Activated B cell treated with CpG ODN at 0.5 μM for 24 hours (primary cell): ENCODE data around the gene BCL6B. TPM values are rescaled to one million over a fixed set of nuclear protein-coding genes. Genes with fewer than 3 reads are reported as not detected.

ENCODE experiments used
- ATAC-seq: fragments of 200-7000 bp; cut with Tn5 transposase; one replicate; pipeline ENCODE4 v1.10.0; 2021; ENCODE audit warnings: low read depth, mild to moderate bottlenecking, moderate library complexity
- CTCF ChIA-PET: fragments of 350-600 bp; sonication (Branson Sonifier 250); formaldehyde crosslinking; loops from one replicate; lab custom pipeline; 2021; ENCODE audit warnings: antibody characterized with exemption; lab: Charles Lee
- POLR2A ChIA-PET: fragments of 350-600 bp; sonication (Branson Sonifier 250); formaldehyde crosslinking; loops from one replicate; lab custom pipeline; 2021; ENCODE audit warnings: antibody characterized with exemption; lab: Charles Lee
- DNase-seq: peaks from one replicate; pipeline ENCODE4 v3.0.0; 2022
- H3K27ac Mint-ChIP-seq: one replicate; pipeline ENCODE4 v1.8.0; 2020; ENCODE audit warnings: mixed read lengths
- H3K27me3 Mint-ChIP-seq: one replicate; pipeline ENCODE4 v1.8.0; 2021; ENCODE audit warnings: mixed read lengths
- H3K36me3 Mint-ChIP-seq: one replicate; pipeline ENCODE4 v1.8.0; 2021; ENCODE audit warnings: low read depth, mixed read lengths
- H3K4me1 Mint-ChIP-seq: one replicate; pipeline ENCODE4 v1.8.0; 2021; ENCODE audit warnings: mixed read lengths
- H3K4me3 Mint-ChIP-seq: one replicate; pipeline ENCODE4 v1.8.0; 2020; ENCODE audit warnings: mild to moderate bottlenecking, mixed read lengths
- H3K9me3 Mint-ChIP-seq: one replicate; pipeline ENCODE4 v1.8.0; 2020; ENCODE audit warnings: mixed read lengths
- intact Hi-C: fragments of 100-400 bp; cut with micrococcal nuclease; formaldehyde crosslinking; loops from one replicate; pipeline ENCODE4 v1.15.1; 2024
- total RNA-seq: library from RNA; stranded (reverse); gene quantifications from 2 replicates; pipeline ENCODE4 v1.2.3, GENCODE V29; 2022
- TF ChIP-seq, protein P1 (sequence below): fragments of 200-600 bp; IDR thresholded peaks from one replicate; pipeline ENCODE4 v1.8.0; 2022; ENCODE audit warnings: antibody characterized with exemption, mild to moderate bottlenecking

The BCL6B gene
- total RNA-seq, 1 donor from 2014 or later, result 0.31 TPM

- DNase-seq, result no peak
- intact Hi-C loops, result loop anchor here (10.0 kb wide), 1 partner anchor 1366 kb away; the partner anchor contains the start of gene RPL26
- H3K4me3 Mint-ChIP-seq, result no peak overlapping the region
- no peak overlapping the region for H3K27ac Mint-ChIP-seq
- ChIA-PET POLR2A (interaction anchor here (0.5 to 7.4 kb wide), 4 partner anchors 9 to 327 kb away, joined by 3 to 112 read pairs (median 9); partner anchors contain the start of gene SLC16A13), CTCF (interaction anchor here (1.4 to 1.5 kb wide), 2 partner anchors 11 to 104 kb away, joined by 3 read pairs; no protein-coding TSS in a partner anchor)
- no peak for ATAC-seq
- H3K36me3 Mint-ChIP-seq, result peaks cover 36% of the 10 kb centered on the region
- peaks cover 49% of the 10 kb centered on the region for H3K4me1 Mint-ChIP-seq
- H3K9me3 Mint-ChIP-seq, result no peaks in the 10 kb centered on the region
- H3K27me3 Mint-ChIP-seq, result no peaks in the 10 kb centered on the region
- TF ChIP-seq, protein P1, sequence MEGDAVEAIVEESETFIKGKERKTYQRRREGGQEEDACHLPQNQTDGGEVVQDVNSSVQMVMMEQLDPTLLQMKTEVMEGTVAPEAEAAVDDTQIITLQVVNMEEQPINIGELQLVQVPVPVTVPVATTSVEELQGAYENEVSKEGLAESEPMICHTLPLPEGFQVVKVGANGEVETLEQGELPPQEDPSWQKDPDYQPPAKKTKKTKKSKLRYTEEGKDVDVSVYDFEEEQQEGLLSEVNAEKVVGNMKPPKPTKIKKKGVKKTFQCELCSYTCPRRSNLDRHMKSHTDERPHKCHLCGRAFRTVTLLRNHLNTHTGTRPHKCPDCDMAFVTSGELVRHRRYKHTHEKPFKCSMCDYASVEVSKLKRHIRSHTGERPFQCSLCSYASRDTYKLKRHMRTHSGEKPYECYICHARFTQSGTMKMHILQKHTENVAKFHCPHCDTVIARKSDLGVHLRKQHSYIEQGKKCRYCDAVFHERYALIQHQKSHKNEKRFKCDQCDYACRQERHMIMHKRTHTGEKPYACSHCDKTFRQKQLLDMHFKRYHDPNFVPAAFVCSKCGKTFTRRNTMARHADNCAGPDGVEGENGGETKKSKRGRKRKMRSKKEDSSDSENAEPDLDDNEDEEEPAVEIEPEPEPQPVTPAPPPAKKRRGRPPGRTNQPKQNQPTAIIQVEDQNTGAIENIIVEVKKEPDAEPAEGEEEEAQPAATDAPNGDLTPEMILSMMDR, result no peak
These were observed 4.4 kb upstream of the BCL6B start for GRCh38 chr17:7018331-7018964.

DNA sequence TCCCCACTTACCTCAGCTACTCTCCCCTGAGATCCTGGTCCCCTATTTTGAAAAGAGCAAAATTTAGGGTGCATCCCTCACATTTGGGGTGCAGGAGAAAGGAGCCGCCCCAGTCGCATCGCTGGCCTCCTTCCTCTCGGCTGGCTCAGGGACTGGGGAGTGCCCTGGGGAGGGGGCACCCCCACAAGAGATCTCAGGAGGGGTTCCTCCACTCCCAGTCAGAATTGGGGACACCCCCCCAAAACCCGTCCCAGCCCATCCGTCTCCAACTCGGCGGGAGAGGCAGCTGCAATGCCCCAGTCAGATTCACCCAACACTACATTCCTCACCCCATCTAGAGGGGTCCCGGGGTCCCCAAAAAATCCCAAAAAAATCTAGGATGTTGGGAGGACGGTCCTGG lies 3.5 kb upstream of the BCL6B start:
- TF ChIP-seq, protein P1, result no peak
- no peaks in the 10 kb centered on the region for H3K27me3 Mint-ChIP-seq
- no peak for ATAC-seq
- no peak for DNase-seq
- H3K27ac Mint-ChIP-seq, result no peak overlapping the region
- H3K4me3 Mint-ChIP-seq, result no peak overlapping the region
- intact Hi-C loops, result loop anchor here (10.0 kb wide), 1 partner anchor 1365 kb away; the partner anchor contains the start of gene RPL26
- POLR2A ChIA-PET, result interaction anchor here (0.6 to 7.4 kb wide), 2 partner anchors 17 to 109 kb away, joined by 5 to 112 read pairs; partner anchors contain the start of gene SLC16A13
- CTCF ChIA-PET, result interaction anchor here (1.4 kb wide), 1 partner anchor 105 kb away, joined by 3 read pairs; no protein-coding TSS in a partner anchor
- no peaks in the 10 kb centered on the region for H3K9me3 Mint-ChIP-seq
- H3K36me3 Mint-ChIP-seq, result peaks cover 28% of the 10 kb centered on the region
- peaks cover 43% of the 10 kb centered on the region for H3K4me1 Mint-ChIP-seq

DNA sequence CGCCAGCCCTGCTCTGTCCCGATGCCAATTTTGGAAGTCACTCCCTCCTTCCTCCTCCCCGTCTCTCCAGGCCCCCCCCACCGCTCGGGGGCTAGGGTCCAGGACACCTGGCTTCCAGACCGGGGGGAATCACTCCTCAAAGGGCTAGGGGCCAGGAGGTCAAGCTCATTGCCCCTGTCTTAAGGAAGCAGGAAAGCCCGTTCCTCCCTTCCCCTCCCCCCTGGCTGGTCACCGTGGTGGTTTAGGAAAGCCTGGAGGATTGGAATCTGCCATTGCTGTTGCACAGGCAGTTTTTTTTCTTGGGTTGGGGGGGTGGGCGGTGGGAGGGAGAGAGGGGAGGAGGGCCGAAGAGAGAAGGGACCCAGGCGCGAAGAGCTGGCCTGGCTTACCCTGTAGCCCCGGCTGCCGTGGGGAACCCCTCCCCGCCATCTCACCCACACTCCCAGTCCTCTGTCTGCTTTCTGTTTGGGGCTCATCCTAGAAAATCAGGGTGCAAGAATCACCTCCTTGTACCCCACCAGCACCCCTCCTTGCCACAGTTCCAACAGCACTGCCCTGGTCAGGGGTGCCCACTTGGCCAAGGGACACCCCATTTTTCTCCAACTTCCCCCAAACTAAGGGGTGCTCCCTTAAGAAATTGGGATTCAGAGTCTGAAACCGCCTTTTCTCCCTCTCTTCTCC lies 2.9 kb upstream of the BCL6B start:
- H3K27ac Mint-ChIP-seq, result peak overlapping the region; percentile 66
- ATAC-seq (no peak), DNase-seq (no peak)
- CTCF ChIA-PET, result interaction anchor here (1.4 to 3.9 kb wide), 5 partner anchors 16 to 177 kb away, joined by 3 to 48 read pairs (median 23); no protein-coding TSS in a partner anchor
- H3K36me3 Mint-ChIP-seq, result peaks cover 26% of the 10 kb centered on the region
- no peak overlapping the region for H3K4me3 Mint-ChIP-seq
- intact Hi-C loops, result loop anchor here (10.0 kb wide), 1 partner anchor 1365 kb away; the partner anchor contains the start of gene RPL26
- TF ChIP-seq, protein P1, result no peak
- no peaks in the 10 kb centered on the region for H3K9me3 Mint-ChIP-seq
- peaks cover 41% of the 10 kb centered on the region for H3K4me1 Mint-ChIP-seq
- no peaks in the 10 kb centered on the region for H3K27me3 Mint-ChIP-seq
- POLR2A ChIA-PET, result interaction anchor here (0.6 to 7.4 kb wide), 2 partner anchors 16 to 109 kb away, joined by 5 to 112 read pairs; partner anchors contain the start of gene SLC16A13

DNA sequence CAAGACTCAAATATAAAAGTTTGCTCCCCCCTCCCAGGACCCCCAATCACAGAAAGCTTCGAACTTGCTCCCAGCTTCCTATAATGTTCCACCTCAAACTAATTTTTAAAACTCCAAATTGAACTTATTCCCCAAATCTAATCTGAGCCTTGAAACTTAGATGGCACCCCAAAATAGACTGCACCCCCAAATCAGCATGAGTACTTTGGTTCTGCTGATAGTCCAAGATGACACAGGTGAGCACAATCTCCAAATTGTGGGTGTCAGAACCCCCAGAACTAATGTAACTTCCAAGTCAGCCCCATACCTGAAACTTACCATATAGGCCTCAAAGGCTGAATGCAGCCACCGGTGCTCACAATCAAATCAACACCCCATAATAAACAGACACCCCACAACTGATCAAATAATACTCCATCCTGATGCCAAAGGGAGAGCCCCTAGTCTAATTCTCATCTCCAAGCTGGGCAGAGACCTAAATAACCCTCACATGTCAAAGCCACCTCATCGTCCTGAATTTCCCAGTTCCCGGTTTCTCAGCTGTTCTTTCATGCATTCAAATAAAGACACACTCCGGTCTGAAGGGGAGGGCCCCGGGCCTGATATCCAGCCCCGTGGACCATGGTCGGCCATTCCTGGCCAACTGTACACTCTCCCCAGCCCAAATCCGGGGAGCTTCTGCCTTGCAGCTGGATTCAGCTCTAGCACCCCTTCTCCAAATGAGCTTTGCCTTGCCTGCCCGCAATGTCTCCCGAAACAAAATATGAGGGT lies 1.8 kb upstream of the BCL6B start:
- ATAC-seq (no peak), DNase-seq (no peak)
- H3K4me3 Mint-ChIP-seq, result peak overlapping the region; percentile 82
- ChIA-PET CTCF (interaction anchor here (0.7 to 3.9 kb wide), 10 partner anchors 14 to 178 kb away, joined by 3 to 48 read pairs (median 11); no protein-coding TSS in a partner anchor), POLR2A (interaction anchor here (1.0 to 7.4 kb wide), 8 partner anchors 8 to 110 kb away, joined by 3 to 112 read pairs (median 6); partner anchors contain the start of genes RNASEK and SLC16A13)
- peaks cover 30% of the 10 kb centered on the region for H3K4me1 Mint-ChIP-seq
- peaks cover 17% of the 10 kb centered on the region for H3K36me3 Mint-ChIP-seq
- peak overlapping the region; percentile 72 for H3K27ac Mint-ChIP-seq
- H3K9me3 Mint-ChIP-seq, result no peaks in the 10 kb centered on the region
- intact Hi-C loops, result no loop called here
- H3K27me3 Mint-ChIP-seq, result no peaks in the 10 kb centered on the region
- TF ChIP-seq, protein P1, result no peak
